Esophagus squamous epithelium (tissue), 4 donors: ENCODE measurements around the gene TMEM120B.

Experiments
- CTCF ChIP-seq, 6 experiments: fragments of 450-650 bp in 4 of 6; fragments of 200-600 bp in 2 of 6; sonication (generic) in 2 of 6; IDR thresholded peaks; one replicate each; pipeline ENCODE4 v1.5.1; 2016 to 2019; ENCODE audit warnings: antibody characterized with exemption in 6 of 6, mild to moderate bottlenecking in 4 of 6, moderate library complexity in 4 of 6
- POLR2A ChIP-seq, 4 donors: fragments of 450-650 bp; IDR thresholded peaks; one replicate each; pipeline ENCODE4 v1.6.1; 2017; ENCODE audit warnings: antibody characterized with exemption in 4 of 4, mild to moderate bottlenecking in 4 of 4, moderate library complexity in 3 of 4

- TF ChIP-seq CTCF (IDR thresholded peaks at IDR 0.05) = no peak
- TF ChIP-seq POLR2A (IDR thresholded peaks at IDR 0.05) = no peak
Measured at GRCh38 chr12:121713793-121714192, 1.2 kb downstream of the TMEM120B start.
